ENCODE data around the gene GOSR2. TPM values are rescaled to one million over a fixed set of nuclear protein-coding genes. Genes with fewer than 3 reads are reported as not detected.

The GOSR2 gene
- polyA plus RNA-seq, 1 donor from 2014 or later: 41.4 TPM

GRCh38 chr17:46943501-46944393 lies 20.8 kb downstream of the GOSR2 start:
- no peaks in the 10 kb centered on the region for H3K9me3 ChIP-seq (ENCODE audit: low read length)
- H2AFZ ChIP-seq (ENCODE audit: low read depth, low read length): no peak overlapping the region
- H3K36me3 ChIP-seq (ENCODE audit: insufficient read depth, low read length): no peaks in the 10 kb centered on the region
- H3K27me3 ChIP-seq (ENCODE audit: insufficient read depth, low read depth, low read length): no peaks in the 10 kb centered on the region
- no peaks in the 10 kb centered on the region for H3F3A ChIP-seq (ENCODE audit: insufficient read depth, low read length, poor library complexity, severe bottlenecking)
- H3K4me3 ChIP-seq (ENCODE audit: low read length): no peak overlapping the region
- no peaks in the 10 kb centered on the region for H3K9me2 ChIP-seq (ENCODE audit: insufficient read depth, low read length)
- H3K27ac ChIP-seq (ENCODE audit: low read length): no peak overlapping the region
- H3K9ac ChIP-seq (ENCODE audit: low read length): no peak overlapping the region
- no peaks in the 10 kb centered on the region for H3K79me2 ChIP-seq (replicated peaks; ENCODE audit: insufficient read depth, low read length)
- H4K20me1 ChIP-seq (ENCODE audit: insufficient read depth): no peaks in the 10 kb centered on the region
- TF ChIP-seq REST (IDR thresholded peaks at IDR 0.05; ENCODE audit: borderline replicate concordance) (no peak), EZH2 (IDR thresholded peaks at IDR 0.05; ENCODE audit: borderline replicate concordance, insufficient read depth, low read length, poor library complexity, severe bottlenecking) (no peak), CTCF (IDR thresholded peaks at IDR 0.05; ENCODE audit: poor library complexity, severe bottlenecking) (no peak), POLR2AphosphoS5 (IDR thresholded peaks at IDR 0.05) (no peak), EP300 (conservative IDR thresholded peaks at IDR 0.05; ENCODE audit: poor library complexity, severe bottlenecking) (no peak), RAD21 (conservative IDR thresholded peaks at IDR 0.05) (no peak), TAF1 (IDR thresholded peaks at IDR 0.05; ENCODE audit: low read depth) (no peak), MXI1 (conservative IDR thresholded peaks at IDR 0.05; ENCODE audit: poor library complexity, severe bottlenecking) (no peak), SMC3 (conservative IDR thresholded peaks at IDR 0.05; ENCODE audit: poor library complexity) (no peak)
- H3K4me2 ChIP-seq (ENCODE audit: low read length): no peak overlapping the region

- no peak overlapping the region for H3K9ac ChIP-seq (ENCODE audit: low read length)
- TF ChIP-seq CTCF (IDR thresholded peaks at IDR 0.05; ENCODE audit: poor library complexity, severe bottlenecking) (no peak), MXI1 (conservative IDR thresholded peaks at IDR 0.05; ENCODE audit: poor library complexity, severe bottlenecking) (no peak), SMC3 (conservative IDR thresholded peaks at IDR 0.05; ENCODE audit: poor library complexity) (no peak), POLR2AphosphoS5 (IDR thresholded peaks at IDR 0.05) (no peak), EZH2 (IDR thresholded peaks at IDR 0.05; ENCODE audit: borderline replicate concordance, insufficient read depth, low read length, poor library complexity, severe bottlenecking) (no peak), RAD21 (conservative IDR thresholded peaks at IDR 0.05) (no peak), TAF1 (IDR thresholded peaks at IDR 0.05; ENCODE audit: low read depth) (no peak), EP300 (conservative IDR thresholded peaks at IDR 0.05; ENCODE audit: poor library complexity, severe bottlenecking) (no peak), REST (IDR thresholded peaks at IDR 0.05; ENCODE audit: borderline replicate concordance) (no peak)
- H3K4me3 ChIP-seq (ENCODE audit: low read length): no peak overlapping the region
- H3F3A ChIP-seq (ENCODE audit: insufficient read depth, low read length, poor library complexity, severe bottlenecking): no peaks in the 10 kb centered on the region
- no peaks in the 10 kb centered on the region for H3K36me3 ChIP-seq (ENCODE audit: insufficient read depth, low read length)
- no peaks in the 10 kb centered on the region for H3K27me3 ChIP-seq (ENCODE audit: insufficient read depth, low read depth, low read length)
- H3K9me2 ChIP-seq (ENCODE audit: insufficient read depth, low read length): no peaks in the 10 kb centered on the region
- no peaks in the 10 kb centered on the region for H3K79me2 ChIP-seq (replicated peaks; ENCODE audit: insufficient read depth, low read length)
- H4K20me1 ChIP-seq (ENCODE audit: insufficient read depth): no peaks in the 10 kb centered on the region
- no peak overlapping the region for H3K27ac ChIP-seq (ENCODE audit: low read length)
- H3K9me3 ChIP-seq (ENCODE audit: low read length): no peaks in the 10 kb centered on the region
- H2AFZ ChIP-seq (ENCODE audit: low read depth, low read length): no peak overlapping the region
- no peak overlapping the region for H3K4me2 ChIP-seq (ENCODE audit: low read length)
Observed at GRCh38 chr17:46944931-46945330, 22.0 kb downstream of the GOSR2 start.

Data from neural cell (in vitro differentiated cells).